ENCODE results near the gene FABP7.
"Not testable (repeated sequence)": the region's sequence is repeated elsewhere in the genome, so short reads cannot be mapped to it uniquely, and the experiment has no call there.

FABP7 gene

GRCh38 chr6:122740936-122741335 is 38.6 kb upstream of the FABP7 start:
- no peak for TF ChIP-seq ELF4 (IDR thresholded peaks at IDR 0.05)
- TF ChIP-seq NFRKB (IDR thresholded peaks at IDR 0.05) = no peak
- TF ChIP-seq HDGF (IDR thresholded peaks at IDR 0.05; ENCODE audit: borderline replicate concordance) = no peak
- TF ChIP-seq ZNF384 (IDR thresholded peaks at IDR 0.05) = no peak
- no peak for TF ChIP-seq TARDBP (IDR thresholded peaks at IDR 0.05)
- TF ChIP-seq SUZ12 (IDR thresholded peaks at IDR 0.05) = no peak
- no peak for TF ChIP-seq LEF1 (IDR thresholded peaks at IDR 0.05; ENCODE audit: borderline replicate concordance)
- no peak for TF ChIP-seq L3MBTL2 (conservative IDR thresholded peaks at IDR 0.05)
- no peak for TF ChIP-seq FOXM1 (IDR thresholded peaks at IDR 0.05; ENCODE audit: borderline replicate concordance)
- TF ChIP-seq SP1 (IDR thresholded peaks at IDR 0.05) = no peak
- no peak for TF ChIP-seq FOXK2 (IDR thresholded peaks at IDR 0.05)
- TF ChIP-seq PKNOX1 (IDR thresholded peaks at IDR 0.05) = no peak
- TF ChIP-seq FOXA1 (IDR thresholded peaks at IDR 0.05) = no peak
- POLR2A ChIA-PET = interaction anchor here (1.7 kb wide), 1 partner anchor 48 kb away, joined by 7 read pairs; the partner anchor contains the start of gene SMPDL3A
- DNase-seq (ENCODE audit: extremely low spot score) = no peak
- CTCF ChIA-PET = interaction anchor here (1.6 kb wide), 1 partner anchor 98 kb away, joined by 6 read pairs; no protein-coding TSS in a partner anchor

- DNase-seq (ENCODE audit: extremely low spot score) = not testable (repeated sequence)
- CTCF ChIA-PET = interaction anchor here (0.8 to 2.0 kb wide), 5 partner anchors 36 to 578 kb away, joined by 3 to 28 read pairs (median 3); partner anchors contain the start of genes FABP7 and SMPDL3A
Measured at GRCh38 chr6:122744247-122744646, 35.3 kb upstream of the FABP7 start.

GRCh38 chr6:122744856-122745255 is 34.7 kb upstream of the FABP7 start:
- DNase-seq (ENCODE audit: extremely low spot score); POLR2A ChIA-PET: not testable (repeated sequence)
- CTCF ChIA-PET = interaction anchor here (0.8 to 2.0 kb wide), 6 partner anchors 8 to 253 kb away, joined by 3 to 28 read pairs (median 3); partner anchors contain the start of genes FABP7 and SMPDL3A

More at GRCh38 chr6:122744247-122744646, 35.3 kb upstream of the FABP7 start:
- POLR2A ChIA-PET = interaction anchor here (0.9 kb wide), 2 partner anchors 45 to 95 kb away, joined by 3 to 5 read pairs; partner anchors contain the start of gene SMPDL3A

GRCh38 chr6:122746688-122747087 is 32.8 kb upstream of the FABP7 start:
- no peak for DNase-seq (ENCODE audit: extremely low spot score)
- POLR2A ChIA-PET = no interaction called here
- CTCF ChIA-PET = no interaction called here
- no peak for TF ChIP-seq SP1 (IDR thresholded peaks at IDR 0.05)
- no peak for TF ChIP-seq FOXM1 (IDR thresholded peaks at IDR 0.05; ENCODE audit: borderline replicate concordance)
- TF ChIP-seq ELF4 (IDR thresholded peaks at IDR 0.05) = no peak
- TF ChIP-seq LEF1 (IDR thresholded peaks at IDR 0.05; ENCODE audit: borderline replicate concordance) = no peak
- no peak for TF ChIP-seq PKNOX1 (IDR thresholded peaks at IDR 0.05)
- TF ChIP-seq CTBP1 (IDR thresholded peaks at IDR 0.05; ENCODE audit: borderline replicate concordance) = no peak
- TF ChIP-seq ARNT (IDR thresholded peaks at IDR 0.05) = no peak
- TF ChIP-seq L3MBTL2 (conservative IDR thresholded peaks at IDR 0.05) = no peak
- no peak for TF ChIP-seq SUZ12 (IDR thresholded peaks at IDR 0.05)
- TF ChIP-seq FOXK2 (IDR thresholded peaks at IDR 0.05) = no peak
- TF ChIP-seq TARDBP (IDR thresholded peaks at IDR 0.05) = no peak
- TF ChIP-seq NFRKB (IDR thresholded peaks at IDR 0.05) = no peak
- TF ChIP-seq BHLHE40 (IDR thresholded peaks at IDR 0.05; ENCODE audit: borderline replicate concordance) = no peak
- no peak for TF ChIP-seq FOXA1 (IDR thresholded peaks at IDR 0.05)
- no peak for TF ChIP-seq ZNF384 (IDR thresholded peaks at IDR 0.05)
- no peak for TF ChIP-seq HDGF (IDR thresholded peaks at IDR 0.05; ENCODE audit: borderline replicate concordance)

GRCh38 chr6:122747573-122747972 is 31.9 kb upstream of the FABP7 start:
- ChIA-PET CTCF (no interaction called here), POLR2A (no interaction called here)
- no peak for DNase-seq (ENCODE audit: extremely low spot score)
- TF ChIP-seq FOXM1 (IDR thresholded peaks at IDR 0.05; ENCODE audit: borderline replicate concordance) = no peak
- no peak for TF ChIP-seq ZNF384 (IDR thresholded peaks at IDR 0.05)
- no peak for TF ChIP-seq ELF4 (IDR thresholded peaks at IDR 0.05)
- no peak for TF ChIP-seq ARNT (IDR thresholded peaks at IDR 0.05)
- TF ChIP-seq BHLHE40 (IDR thresholded peaks at IDR 0.05; ENCODE audit: borderline replicate concordance) = no peak
- no peak for TF ChIP-seq SP1 (IDR thresholded peaks at IDR 0.05)
- no peak for TF ChIP-seq TARDBP (IDR thresholded peaks at IDR 0.05)
- TF ChIP-seq PKNOX1 (IDR thresholded peaks at IDR 0.05) = no peak
- TF ChIP-seq L3MBTL2 (conservative IDR thresholded peaks at IDR 0.05) = no peak
- TF ChIP-seq HDGF (IDR thresholded peaks at IDR 0.05; ENCODE audit: borderline replicate concordance) = no peak
- TF ChIP-seq FOXA1 (IDR thresholded peaks at IDR 0.05) = no peak
- no peak for TF ChIP-seq CTBP1 (IDR thresholded peaks at IDR 0.05; ENCODE audit: borderline replicate concordance)
- TF ChIP-seq FOXK2 (IDR thresholded peaks at IDR 0.05) = no peak
- no peak for TF ChIP-seq SUZ12 (IDR thresholded peaks at IDR 0.05)
- TF ChIP-seq NFRKB (IDR thresholded peaks at IDR 0.05) = no peak

- CTCF ChIA-PET; DNase-seq (ENCODE audit: extremely low spot score); POLR2A ChIA-PET: not testable (repeated sequence)
Measured at GRCh38 chr6:122748945-122749344, 30.6 kb upstream of the FABP7 start.

GRCh38 chr6:122749451-122750050 is 30.0 kb upstream of the FABP7 start:
- DNase-seq (ENCODE audit: extremely low spot score) = no peak
- ChIA-PET POLR2A (no interaction called here), CTCF (interaction anchor here (1.0 kb wide), 1 partner anchor 40 kb away, joined by 3 read pairs; no protein-coding TSS in a partner anchor)
- TF ChIP-seq SP1 (IDR thresholded peaks at IDR 0.05) = no peak
- TF ChIP-seq L3MBTL2 (conservative IDR thresholded peaks at IDR 0.05) = no peak
- no peak for TF ChIP-seq FOXM1 (IDR thresholded peaks at IDR 0.05; ENCODE audit: borderline replicate concordance)
- no peak for TF ChIP-seq HDGF (IDR thresholded peaks at IDR 0.05; ENCODE audit: borderline replicate concordance)
- TF ChIP-seq NFRKB (IDR thresholded peaks at IDR 0.05) = no peak
- no peak for TF ChIP-seq PKNOX1 (IDR thresholded peaks at IDR 0.05)

Data from HEK293T (cell line).